ENCODE data around the gene PCED1B.

Gene PCED1B

GRCh38 chr12:47131011-47131410, 51.6 kb downstream of the PCED1B start:
- Histone ChIP-seq H3K4ac (ENCODE audit: low read depth, low read length) (no peak overlapping the region), H2BK120ac (ENCODE audit: insufficient read depth, low read length, poor library complexity) (no peak overlapping the region), H2BK12ac (ENCODE audit: low read length) (no peak overlapping the region), H4K12ac (ENCODE audit: low read depth, low read length) (no peak overlapping the region), H3K4me2 (ENCODE audit: low read length) (no peak overlapping the region), H2AFZ (ENCODE audit: insufficient read depth, low read length, poor library complexity) (no peak overlapping the region), H4K91ac (ENCODE audit: low read depth, low read length) (no peak overlapping the region), H4K8ac (ENCODE audit: low read depth, low read length) (no peak overlapping the region), H3K79me2 (ENCODE audit: control insufficient read depth, insufficient read depth, low read length, poor library complexity) (no peaks in the 10 kb centered on the region), H3K23ac (ENCODE audit: low read length) (no peak overlapping the region), H3K36me3 (ENCODE audit: control insufficient read depth in 1 of 2, insufficient read depth in 2 of 2, low read length in 2 of 2) (no peaks in the 10 kb centered on the region), H2AK5ac (ENCODE audit: low read length) (no peak overlapping the region), H3K14ac (ENCODE audit: low read length) (no peak overlapping the region), H3K18ac (ENCODE audit: low read length) (no peak overlapping the region), H3K79me1 (ENCODE audit: low read length) (no peaks in the 10 kb centered on the region), H3K9ac (ENCODE audit: low read length) (no peak overlapping the region), H2BK5ac (ENCODE audit: low read depth, low read length, poor library complexity) (no peak overlapping the region), H3K9me3 (ENCODE audit: insufficient read depth, low read depth, low read length) (no peaks in the 10 kb centered on the region), H3K27me3 (ENCODE audit: insufficient read depth, low read length) (no peaks in the 10 kb centered on the region), H3K27ac (ENCODE audit: low read depth, low read length) (no peak overlapping the region), H3K4me3 (ENCODE audit: low read depth, low read length) (no peak overlapping the region), H3K4me1 (ENCODE audit: control insufficient read depth in 1 of 2, insufficient read depth in 2 of 2, low read length in 2 of 2) (no peaks in the 10 kb centered on the region)
- WGBS (ENCODE audit: extremely low coverage, insufficient coverage, insufficient read length) = no CpG with 5 or more reads among the region's 5 CpGs
- DNase-seq = peak in 1 of 2 donors; percentile 8

GRCh38 chr12:47134005-47134404, 54.6 kb downstream of the PCED1B start:
- no peak overlapping the region for H2BK12ac ChIP-seq (ENCODE audit: low read length)
- no peak overlapping the region for H3K18ac ChIP-seq (ENCODE audit: low read length)
- no peak overlapping the region for H4K12ac ChIP-seq (ENCODE audit: low read depth, low read length)
- H3K4me1 ChIP-seq (ENCODE audit: control insufficient read depth in 1 of 2, insufficient read depth in 2 of 2, low read length in 2 of 2) = no peaks in the 10 kb centered on the region
- H4K91ac ChIP-seq (ENCODE audit: low read depth, low read length) = no peak overlapping the region
- no peak overlapping the region for H4K8ac ChIP-seq (ENCODE audit: low read depth, low read length)
- H2BK120ac ChIP-seq (ENCODE audit: insufficient read depth, low read length, poor library complexity) = no peak overlapping the region
- peak; percentile 47 to 82 for DNase-seq
- no peak overlapping the region for H2AFZ ChIP-seq (ENCODE audit: insufficient read depth, low read length, poor library complexity)
- H3K9me3 ChIP-seq (ENCODE audit: insufficient read depth, low read depth, low read length) = no peaks in the 10 kb centered on the region
- no peaks in the 10 kb centered on the region for H3K36me3 ChIP-seq (ENCODE audit: control insufficient read depth in 1 of 2, insufficient read depth in 2 of 2, low read length in 2 of 2)
- no peak overlapping the region for H3K23ac ChIP-seq (ENCODE audit: low read length)
- H3K27ac ChIP-seq (ENCODE audit: low read depth, low read length) = no peak overlapping the region
- H2AK5ac ChIP-seq (ENCODE audit: low read length) = no peak overlapping the region
- no peaks in the 10 kb centered on the region for H3K27me3 ChIP-seq (ENCODE audit: insufficient read depth, low read length)
- WGBS (ENCODE audit: extremely low coverage, insufficient coverage, insufficient read length) = no CpG with 5 or more reads among the region's 3 CpGs
- H3K4me3 ChIP-seq (ENCODE audit: low read depth, low read length) = no peak overlapping the region
- no peak overlapping the region for H3K4ac ChIP-seq (ENCODE audit: low read depth, low read length)
- H3K79me1 ChIP-seq (ENCODE audit: low read length) = no peaks in the 10 kb centered on the region
- H3K9ac ChIP-seq (ENCODE audit: low read length) = no peak overlapping the region
- H3K79me2 ChIP-seq (ENCODE audit: control insufficient read depth, insufficient read depth, low read length, poor library complexity) = no peaks in the 10 kb centered on the region
- no peak overlapping the region for H2BK5ac ChIP-seq (ENCODE audit: low read depth, low read length, poor library complexity)
- H3K14ac ChIP-seq (ENCODE audit: low read length) = no peak overlapping the region
- no peak overlapping the region for H3K4me2 ChIP-seq (ENCODE audit: low read length)

GRCh38 chr12:47135578-47135977, 56.2 kb downstream of the PCED1B start:
- no peak overlapping the region for H2BK120ac ChIP-seq (ENCODE audit: insufficient read depth, low read length, poor library complexity)

GRCh38 chr12:47139000-47139681, 59.7 kb downstream of the PCED1B start:
- Histone ChIP-seq H4K91ac (ENCODE audit: low read depth, low read length) (no peak overlapping the region), H2BK120ac (ENCODE audit: insufficient read depth, low read length, poor library complexity) (no peak overlapping the region), H3K18ac (ENCODE audit: low read length) (no peak overlapping the region), H3K9ac (ENCODE audit: low read length) (no peak overlapping the region), H3K27ac (ENCODE audit: low read depth, low read length) (no peak overlapping the region), H3K4me3 (ENCODE audit: low read depth, low read length) (no peak overlapping the region), H3K9me3 (ENCODE audit: insufficient read depth, low read depth, low read length) (no peaks in the 10 kb centered on the region), H4K8ac (ENCODE audit: low read depth, low read length) (no peak overlapping the region), H3K4me2 (ENCODE audit: low read length) (no peak overlapping the region), H4K12ac (ENCODE audit: low read depth, low read length) (no peak overlapping the region), H2BK12ac (ENCODE audit: low read length) (no peak overlapping the region), H3K36me3 (ENCODE audit: control insufficient read depth in 1 of 2, insufficient read depth in 2 of 2, low read length in 2 of 2) (no peaks in the 10 kb centered on the region), H2BK5ac (ENCODE audit: low read depth, low read length, poor library complexity) (no peak overlapping the region), H3K79me2 (ENCODE audit: control insufficient read depth, insufficient read depth, low read length, poor library complexity) (no peaks in the 10 kb centered on the region), H2AFZ (ENCODE audit: insufficient read depth, low read length, poor library complexity) (no peak overlapping the region), H3K4me1 (ENCODE audit: control insufficient read depth in 1 of 2, insufficient read depth in 2 of 2, low read length in 2 of 2) (peaks cover 5 to 7% of the 10 kb centered on the region in 2 experiments), H3K23ac (ENCODE audit: low read length) (no peak overlapping the region), H3K27me3 (ENCODE audit: insufficient read depth, low read length) (no peaks in the 10 kb centered on the region), H3K79me1 (ENCODE audit: low read length) (no peaks in the 10 kb centered on the region), H3K4ac (ENCODE audit: low read depth, low read length) (no peak overlapping the region), H3K14ac (ENCODE audit: low read length) (no peak overlapping the region), H2AK5ac (ENCODE audit: low read length) (no peak overlapping the region)
- no peak for DNase-seq
- WGBS (ENCODE audit: extremely low coverage, insufficient coverage, insufficient read length) = no CpG with 5 or more reads among the region's 2 CpGs

More at GRCh38 chr12:47135578-47135977, 56.2 kb downstream of the PCED1B start:
- no peak overlapping the region for H2AK5ac ChIP-seq (ENCODE audit: low read length)
- no peak overlapping the region for H4K12ac ChIP-seq (ENCODE audit: low read depth, low read length)
- no peak overlapping the region for H2BK5ac ChIP-seq (ENCODE audit: low read depth, low read length, poor library complexity)
- H3K4me2 ChIP-seq (ENCODE audit: low read length) = no peak overlapping the region
- H3K36me3 ChIP-seq (ENCODE audit: control insufficient read depth in 1 of 2, insufficient read depth in 2 of 2, low read length in 2 of 2) = no peaks in the 10 kb centered on the region
- WGBS (ENCODE audit: extremely low coverage, insufficient coverage, insufficient read length) = no CpG with 5 or more reads among the region's 7 CpGs
- H3K23ac ChIP-seq (ENCODE audit: low read length) = no peak overlapping the region
- no peak for DNase-seq
- H2AFZ ChIP-seq (ENCODE audit: insufficient read depth, low read length, poor library complexity) = no peak overlapping the region
- no peak overlapping the region for H3K27ac ChIP-seq (ENCODE audit: low read depth, low read length)
- H3K9ac ChIP-seq (ENCODE audit: low read length) = no peak overlapping the region
- no peak overlapping the region for H2BK12ac ChIP-seq (ENCODE audit: low read length)
- H3K79me2 ChIP-seq (ENCODE audit: control insufficient read depth, insufficient read depth, low read length, poor library complexity) = no peaks in the 10 kb centered on the region
- H3K4me3 ChIP-seq (ENCODE audit: low read depth, low read length) = no peak overlapping the region
- H3K4ac ChIP-seq (ENCODE audit: low read depth, low read length) = no peak overlapping the region
- H3K9me3 ChIP-seq (ENCODE audit: insufficient read depth, low read depth, low read length) = no peaks in the 10 kb centered on the region
- H4K8ac ChIP-seq (ENCODE audit: low read depth, low read length) = no peak overlapping the region
- H3K14ac ChIP-seq (ENCODE audit: low read length) = no peak overlapping the region
- H3K27me3 ChIP-seq (ENCODE audit: insufficient read depth, low read length) = no peaks in the 10 kb centered on the region
- no peaks in the 10 kb centered on the region for H3K79me1 ChIP-seq (ENCODE audit: low read length)
- H3K4me1 ChIP-seq (ENCODE audit: control insufficient read depth in 1 of 2, insufficient read depth in 2 of 2, low read length in 2 of 2) = no peaks in the 10 kb centered on the region
- H4K91ac ChIP-seq (ENCODE audit: low read depth, low read length) = no peak overlapping the region
- no peak overlapping the region for H3K18ac ChIP-seq (ENCODE audit: low read length)

Data from trophoblast cell (in vitro differentiated cells and primary cell).